CD4-positive, alpha-beta T cell treated with Interleukin-6 at 100 ng/mL for 8 hours (primary cell): ENCODE measurements around the gene VIPR2.
"Not testable (repeated sequence)": the region's sequence is repeated elsewhere in the genome, so short reads cannot be mapped to it uniquely, and the experiment has no call there.

Experiments
- DNase-seq: peaks from one replicate; pipeline ENCODE4 v3.0.0-alpha.2; 2020; ENCODE audit warnings: mixed read lengths, low spot score

The VIPR2 gene

GRCh38 chr7:159008417-159008816 lies 136.2 kb downstream of the VIPR2 start:
- no peak for DNase-seq

DNA sequence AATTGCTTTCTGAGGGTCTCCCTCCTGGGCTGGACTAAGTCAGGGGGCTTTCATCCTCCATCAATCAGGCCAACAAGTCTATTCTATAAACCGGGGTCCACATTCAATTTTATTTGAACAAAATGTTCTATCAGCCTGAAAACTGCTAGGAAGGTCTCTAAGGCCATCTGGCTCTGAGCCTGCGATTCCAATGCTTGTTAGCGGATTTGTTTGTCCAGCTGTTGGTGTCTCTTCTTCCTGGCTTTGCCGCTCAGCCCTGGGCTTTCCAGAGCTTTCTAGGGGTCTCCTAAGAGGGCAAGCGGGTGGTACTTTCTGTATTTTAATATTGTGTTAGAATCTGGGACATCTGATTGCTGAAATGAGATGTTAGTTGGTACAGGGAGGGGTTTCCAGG lies 136.7 kb downstream of the VIPR2 start:
- DNase-seq, result no peak

DNA sequence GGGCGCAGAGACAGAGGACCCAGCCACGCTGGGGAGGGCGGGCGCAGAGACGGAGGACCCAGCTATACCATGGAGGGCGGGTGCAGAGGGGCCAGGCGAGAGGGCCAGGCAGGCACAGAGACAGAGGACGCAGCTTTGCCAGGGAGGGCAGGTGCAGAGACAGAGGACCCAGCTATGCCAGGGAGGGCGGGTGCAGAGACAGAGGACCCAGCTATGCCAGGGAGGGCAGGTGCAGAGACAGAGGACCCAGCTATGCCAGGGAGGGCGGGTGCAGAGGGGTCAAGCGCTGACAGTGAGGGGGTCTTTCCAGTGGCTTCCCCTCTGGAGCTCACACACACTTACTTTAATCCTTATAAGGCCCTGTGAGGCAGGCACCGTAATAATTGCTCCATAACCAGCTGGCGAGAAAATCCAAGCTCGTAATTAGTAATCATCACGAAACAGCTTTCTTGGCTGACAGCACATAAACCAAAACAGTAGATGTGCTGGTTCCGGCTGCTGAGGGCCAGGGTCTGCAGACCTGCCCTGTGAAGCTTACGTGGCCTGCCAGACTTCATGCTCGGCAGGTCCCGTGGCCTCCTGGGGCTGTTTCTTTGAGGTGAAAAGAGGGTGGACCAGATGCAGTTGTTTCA lies 137.2 kb downstream of the VIPR2 start:
- DNase-seq, result no peak

- DNase-seq, result no peak
These were observed 138.0 kb downstream of the VIPR2 start for GRCh38 chr7:159006610-159007130.

DNA sequence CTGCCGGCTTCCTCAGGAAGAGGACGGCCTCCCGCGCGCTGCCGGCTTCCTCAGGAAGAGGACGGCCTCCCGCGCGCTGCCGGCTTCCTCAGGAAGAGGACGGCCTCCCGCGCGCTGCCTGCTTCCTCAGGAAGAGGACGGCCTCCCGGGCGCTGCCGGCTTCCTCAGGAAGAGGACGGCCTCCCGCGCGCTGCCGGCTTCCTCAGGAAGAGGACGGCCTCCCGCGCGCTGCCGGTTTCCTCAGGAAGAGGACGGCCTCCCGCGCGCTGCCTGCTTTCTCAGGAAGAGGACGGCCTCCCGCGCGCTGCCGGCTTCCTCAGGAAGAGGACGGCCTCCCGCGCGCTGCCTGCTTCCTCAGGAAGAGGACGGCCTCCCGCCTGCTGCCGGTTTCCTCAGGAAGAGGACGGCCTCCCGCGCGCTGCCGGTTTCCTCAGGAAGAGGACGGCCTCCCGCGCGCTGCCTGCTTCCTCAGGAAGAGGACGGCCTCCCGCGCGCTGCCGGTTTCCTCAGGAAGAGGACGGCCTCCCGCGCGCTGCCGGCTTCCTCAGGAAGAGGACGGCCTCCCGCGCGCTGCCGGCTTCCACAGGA lies 138.6 kb downstream of the VIPR2 start:
- not testable (repeated sequence) for DNase-seq

DNA sequence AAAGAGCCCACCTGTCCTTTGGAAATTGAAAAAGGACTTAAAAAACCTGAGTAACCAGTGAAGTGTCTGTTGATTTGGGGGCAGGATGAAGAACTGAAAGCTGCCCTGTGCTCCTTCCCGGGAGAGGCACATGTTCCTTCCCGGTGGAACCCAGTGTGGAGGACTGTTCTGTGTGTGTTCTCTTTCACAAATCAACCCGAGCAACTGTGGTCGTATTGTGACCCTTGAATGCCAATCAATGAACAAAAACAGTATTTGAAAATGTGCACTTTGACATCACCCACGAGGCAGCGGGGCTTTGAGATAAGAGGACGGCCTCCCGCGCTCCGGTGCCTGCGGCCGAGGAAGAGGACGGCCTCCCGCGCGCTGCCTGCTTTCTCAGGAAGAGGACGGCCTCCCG lies 139.0 kb downstream of the VIPR2 start:
- no peak for DNase-seq

GRCh38 chr7:159004411-159004810 lies 140.3 kb downstream of the VIPR2 start:
- no peak for DNase-seq

GRCh38 chr7:159001811-159002210 lies 142.9 kb downstream of the VIPR2 start:
- DNase-seq, result no peak

- DNase-seq, result no peak
These were observed 143.7 kb downstream of the VIPR2 start for GRCh38 chr7:159000859-159001435.

DNA sequence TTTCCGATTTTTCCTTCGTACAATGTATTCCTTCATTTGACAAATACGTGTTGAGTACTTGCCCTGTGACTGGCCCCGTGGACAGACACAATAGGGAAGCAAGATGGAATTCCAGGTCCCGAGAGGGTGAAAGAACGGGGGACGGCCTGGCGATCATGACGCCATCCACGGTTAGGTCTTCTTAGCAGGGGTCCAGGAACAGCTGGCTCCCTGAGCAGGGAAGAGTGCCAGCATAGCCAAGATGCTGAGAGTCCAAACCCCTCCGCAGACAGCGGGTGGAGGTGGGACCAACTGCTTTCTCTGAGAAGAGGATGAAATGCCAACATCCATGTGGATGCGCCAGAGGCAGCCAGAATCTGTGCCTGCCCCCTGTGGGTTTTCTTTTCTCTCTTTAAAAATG lies 144.6 kb downstream of the VIPR2 start:
- no peak for DNase-seq

GRCh38 chr7:158999496-158999895 lies 145.2 kb downstream of the VIPR2 start:
- DNase-seq, result no peak

GRCh38 chr7:158998261-158998660 lies 146.4 kb downstream of the VIPR2 start:
- DNase-seq, result not testable (repeated sequence)

- no peak for DNase-seq
These were observed 147.2 kb downstream of the VIPR2 start for GRCh38 chr7:158997471-158997870.

DNA sequence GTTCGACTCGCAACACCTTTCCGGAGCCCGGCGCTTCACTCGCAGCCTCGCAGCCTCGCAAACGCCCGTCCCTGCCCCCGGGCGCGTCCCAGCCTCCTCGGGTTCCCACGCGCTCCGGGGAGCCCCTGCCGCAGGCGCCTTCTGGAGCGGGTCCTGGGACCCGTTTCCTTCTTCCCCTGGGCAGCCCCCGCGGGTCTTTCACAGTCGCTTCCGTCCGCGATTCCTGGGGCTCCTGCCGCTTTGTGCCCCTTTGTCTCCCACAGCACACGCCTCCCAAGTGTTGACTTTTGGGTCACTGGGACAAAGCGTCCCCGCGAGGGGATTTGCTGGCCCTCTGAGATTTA lies 147.6 kb downstream of the VIPR2 start:
- DNase-seq, result no peak

DNA sequence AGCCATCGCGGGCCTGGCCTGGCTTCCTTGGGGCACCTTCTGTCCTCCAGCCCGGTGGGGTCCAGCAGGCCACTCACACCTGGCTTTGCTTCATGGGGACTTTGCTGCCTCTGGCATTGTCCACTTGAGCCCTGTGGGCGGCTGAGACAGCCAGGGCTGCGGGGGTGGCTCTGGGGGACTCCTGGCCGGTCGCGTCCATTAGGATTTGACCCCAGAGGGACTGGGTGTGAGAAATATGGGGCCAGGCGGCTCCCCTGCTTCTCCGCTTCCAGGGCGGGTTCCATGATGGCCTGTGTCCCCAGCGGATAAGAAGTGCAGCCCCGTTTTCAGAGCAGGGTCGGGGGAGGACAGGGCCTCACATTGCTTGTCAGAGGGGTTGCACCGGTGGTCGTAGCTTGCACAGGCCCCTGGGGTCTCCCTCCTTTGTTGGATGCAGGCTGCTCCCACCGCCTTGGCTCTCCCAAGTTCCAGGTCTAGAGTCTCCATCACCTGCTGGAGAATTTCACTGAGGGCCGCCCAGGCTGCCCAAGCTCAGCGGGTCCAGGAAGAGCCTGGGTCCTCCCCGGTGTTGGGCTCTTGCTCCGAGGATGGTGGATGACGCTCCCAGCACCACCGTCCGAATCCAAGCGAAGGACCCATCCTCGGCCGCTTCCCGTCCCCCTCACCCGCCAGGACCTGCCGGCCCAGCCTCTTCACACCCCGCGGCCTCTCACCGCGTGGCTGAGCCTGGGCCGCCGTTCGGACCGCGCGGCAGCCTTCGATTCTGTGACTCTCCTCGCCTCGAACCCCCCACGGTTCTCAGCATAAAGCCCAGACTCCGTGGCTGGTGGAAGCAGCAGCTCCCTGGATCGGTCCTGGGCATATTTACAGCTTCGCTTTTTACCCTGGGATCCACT lies 148.2 kb downstream of the VIPR2 start:
- DNase-seq, result no peak

- no peak for DNase-seq
These were observed 149.2 kb downstream of the VIPR2 start for GRCh38 chr7:158995514-158995913.

- DNase-seq, result no peak
These were observed 150.0 kb downstream of the VIPR2 start for GRCh38 chr7:158994687-158995086.

- no peak for DNase-seq
These were observed 151.1 kb downstream of the VIPR2 start for GRCh38 chr7:158993591-158993990.

- no peak for DNase-seq
These were observed 151.9 kb downstream of the VIPR2 start for GRCh38 chr7:158992759-158993158.

- no peak for DNase-seq
These were observed 152.6 kb downstream of the VIPR2 start for GRCh38 chr7:158991824-158992621.

- no peak for DNase-seq
These were observed 155.7 kb downstream of the VIPR2 start for GRCh38 chr7:158988996-158989395.
